ENCODE results near the gene TIMELESS. TPM values are rescaled to one million over a fixed set of nuclear protein-coding genes. Genes with fewer than 3 reads are reported as not detected.

TIMELESS gene
- total RNA-seq, 6 donors from 2014 or later: 5.6 to 14.7 (median 9.5) TPM

DNA sequence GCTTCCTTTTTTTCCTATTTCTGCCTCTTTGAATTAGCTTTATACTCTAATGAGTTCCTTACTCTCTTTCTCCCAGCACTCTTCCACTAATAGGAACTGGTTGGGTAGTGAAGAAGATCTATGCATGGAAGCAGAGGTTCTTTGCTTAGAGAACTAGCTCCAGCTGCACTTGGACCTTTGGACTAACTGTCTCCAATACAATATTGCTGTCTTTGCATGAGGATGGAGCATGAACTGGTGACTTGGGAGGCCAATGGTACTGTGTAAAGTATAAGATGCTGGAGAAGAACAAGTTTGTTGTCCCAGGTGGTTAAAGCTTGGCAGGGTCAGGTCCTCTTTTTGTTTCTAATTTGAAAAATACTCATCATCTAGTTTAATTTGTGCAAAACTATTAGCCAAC, 41.1 kb upstream of the TIMELESS start:
- TF ChIP-seq POLR2AphosphoS5 (IDR thresholded peaks at IDR 0.05): no peak
- no peak for TF ChIP-seq POLR2A (IDR thresholded peaks at IDR 0.05)
- no peak for TF ChIP-seq CTCF (IDR thresholded peaks at IDR 0.05)
- no peak for TF ChIP-seq EP300 (IDR thresholded peaks at IDR 0.05)
- Histone ChIP-seq H3K4me3 (no peak overlapping the region), H3K36me3 (no peaks in the 10 kb centered on the region), H3K27me3 (no peaks in the 10 kb centered on the region), H3K9me3 (no peaks in the 10 kb centered on the region), H3K4me1 (peaks cover 8 to 20% (median 16%) of the 10 kb centered on the region in 4 donors), H3K27ac (no peak overlapping the region)
- DNase-seq (no peak), ATAC-seq (ENCODE audit: low FRiP score in 2 of 2) (no peak)

GRCh38 chr12:56488041-56488955, 39.1 kb upstream of the TIMELESS start, which contains the start of gene GLS2:
TSS of gene GLS2 (minus strand) at chr12:56488161. CDS start at chr12:56488118, 43 bp downstream.
- Histone ChIP-seq H3K4me1 (peaks cover 8 to 20% (median 16%) of the 10 kb centered on the region in 4 donors), H3K36me3 (no peaks in the 10 kb centered on the region), H3K27me3 (no peaks in the 10 kb centered on the region), H3K9me3 (no peaks in the 10 kb centered on the region), H3K27ac (peak within 1 kb of the TSS in 3 of 4 donors; percentile 4 to 66 (median 20)), H3K4me3 (peak within 1 kb of the TSS; percentile 59 to 73 (median 68))
- TF ChIP-seq CTCF (IDR thresholded peaks at IDR 0.05) (no peak), POLR2A (IDR thresholded peaks at IDR 0.05) (no peak), EP300 (IDR thresholded peaks at IDR 0.05) (no peak), POLR2AphosphoS5 (IDR thresholded peaks at IDR 0.05) (no peak)
- DNase-seq: peak; percentile 82 to 93
- 19 to 23% methylated on average over 46 to 56 of the region's 59 CpGs for WGBS, 2 donors
- peak; percentile 97 for ATAC-seq (ENCODE audit: low FRiP score in 2 of 2)

GRCh38 chr12:56487448-56488040, 38.3 kb upstream of the TIMELESS start:
- no peaks in the 10 kb centered on the region for H3K36me3 ChIP-seq
- H3K4me1 ChIP-seq: peaks cover 8 to 20% (median 16%) of the 10 kb centered on the region in 4 donors
- ATAC-seq (ENCODE audit: low FRiP score in 2 of 2): peak; percentile 65 to 68
- peak overlapping the region in 3 of 4 donors; percentile 4 to 66 (median 20) for H3K27ac ChIP-seq
- H3K9me3 ChIP-seq: no peaks in the 10 kb centered on the region
- peak overlapping the region; percentile 59 to 73 (median 68) for H3K4me3 ChIP-seq
- peak; percentile 46 to 87 for DNase-seq
- TF ChIP-seq POLR2AphosphoS5 (IDR thresholded peaks at IDR 0.05) (no peak), CTCF (IDR thresholded peaks at IDR 0.05) (no peak), EP300 (IDR thresholded peaks at IDR 0.05) (no peak), POLR2A (IDR thresholded peaks at IDR 0.05) (no peak)
- no peaks in the 10 kb centered on the region for H3K27me3 ChIP-seq
- 9 to 41% methylated on average over 5 to 35 of the region's 44 CpGs for WGBS, 2 donors

- DNase-seq: no peak
- ATAC-seq (ENCODE audit: low FRiP score in 2 of 2): no peak
- H3K4me1 ChIP-seq: peaks cover 8 to 20% (median 16%) of the 10 kb centered on the region in 4 donors
- WGBS, 2 donors: 82 to 86% methylated on average over 12 of the region's 12 CpGs
- H3K36me3 ChIP-seq: no peaks in the 10 kb centered on the region
- no peaks in the 10 kb centered on the region for H3K27me3 ChIP-seq
- H3K27ac ChIP-seq: no peak overlapping the region
- TF ChIP-seq POLR2AphosphoS5 (IDR thresholded peaks at IDR 0.05) (no peak), POLR2A (IDR thresholded peaks at IDR 0.05) (no peak)
- no peak overlapping the region for H3K4me3 ChIP-seq
- no peaks in the 10 kb centered on the region for H3K9me3 ChIP-seq
Measured at GRCh38 chr12:56486694-56487093, 37.5 kb upstream of the TIMELESS start.

DNA sequence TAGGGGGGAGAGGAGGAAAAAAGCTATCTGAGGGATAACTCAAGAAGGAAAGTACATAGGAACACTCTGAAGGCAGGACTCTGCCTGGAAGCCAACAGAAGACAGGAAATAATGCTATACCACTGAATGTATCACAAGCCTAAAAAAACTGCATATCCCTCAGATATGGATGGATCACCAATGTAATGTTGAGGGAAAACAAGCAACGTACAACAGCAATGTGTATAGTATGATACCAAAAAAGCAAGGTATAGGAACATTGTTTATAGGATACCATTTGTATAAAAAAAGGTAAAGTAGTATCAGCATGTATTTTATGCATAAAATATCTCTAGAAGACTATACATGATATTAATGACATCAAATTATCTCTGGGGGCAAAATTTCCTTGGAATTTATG, 35.3 kb upstream of the TIMELESS start:
- ATAC-seq (ENCODE audit: low FRiP score in 2 of 2): no peak
- H3K27me3 ChIP-seq: no peaks in the 10 kb centered on the region
- H3K4me3 ChIP-seq: no peak overlapping the region
- no peaks in the 10 kb centered on the region for H3K36me3 ChIP-seq
- H3K9me3 ChIP-seq: no peaks in the 10 kb centered on the region
- 83 to 90% methylated on average over 1 of the region's 1 CpG for WGBS, 2 donors
- DNase-seq: no peak
- TF ChIP-seq POLR2A (IDR thresholded peaks at IDR 0.05): no peak
- TF ChIP-seq EP300 (IDR thresholded peaks at IDR 0.05): no peak
- TF ChIP-seq CTCF (IDR thresholded peaks at IDR 0.05): no peak
- no peak for TF ChIP-seq POLR2AphosphoS5 (IDR thresholded peaks at IDR 0.05)
- H3K4me1 ChIP-seq: peaks cover 8 to 20% (median 16%) of the 10 kb centered on the region in 4 donors
- no peak overlapping the region for H3K27ac ChIP-seq

Measured in upper lobe of left lung (tissue), 6 donors.